Measurements from ENCODE around the gene IL17D. TPM values are rescaled to one million over a fixed set of nuclear protein-coding genes. Genes with fewer than 3 reads are reported as not detected.

IL17D gene
- total RNA-seq, 4 donors from 2014 or later: 1.7 to 21.4 (median 5.3) TPM

DNA sequence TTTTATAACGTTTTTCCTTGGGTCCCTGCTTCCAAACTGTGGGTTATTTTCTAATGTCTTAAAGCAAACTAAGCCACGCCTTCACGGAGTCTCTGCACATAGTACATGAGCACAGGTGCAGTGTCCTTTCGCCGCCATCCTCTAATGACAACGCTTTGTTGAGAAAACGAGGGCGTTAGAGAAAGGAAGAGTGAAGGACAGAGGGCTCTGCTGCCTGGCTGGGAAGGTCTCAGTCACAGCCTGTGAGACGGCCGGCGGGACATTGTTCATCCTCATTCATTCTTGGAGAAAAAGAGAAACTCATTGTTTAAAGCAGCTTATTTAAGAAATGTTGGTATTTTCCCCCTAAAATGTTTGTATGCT lies 9.5 kb downstream of the IL17D start:
- 16 to 24% methylated on average over 11 of the region's 11 CpGs for WGBS, 2 donors
- Histone ChIP-seq H3K9me3 (no peaks in the 10 kb centered on the region), H3K36me3 (no peaks in the 10 kb centered on the region), H3K27ac (peak overlapping the region in 2 of 4 donors; percentile 51 to 86), H3K4me3 (peak overlapping the region in 2 of 4 donors; percentile 19 to 43), H3K27me3 (no peaks in the 10 kb centered on the region), H3K4me1 (peaks cover 0 to 44% (median 7%) of the 10 kb centered on the region in 4 donors)
- TF ChIP-seq EP300 (IDR thresholded peaks at IDR 0.05) (no peak), POLR2A (IDR thresholded peaks at IDR 0.05) (no peak)
- TF ChIP-seq, protein P1, sequence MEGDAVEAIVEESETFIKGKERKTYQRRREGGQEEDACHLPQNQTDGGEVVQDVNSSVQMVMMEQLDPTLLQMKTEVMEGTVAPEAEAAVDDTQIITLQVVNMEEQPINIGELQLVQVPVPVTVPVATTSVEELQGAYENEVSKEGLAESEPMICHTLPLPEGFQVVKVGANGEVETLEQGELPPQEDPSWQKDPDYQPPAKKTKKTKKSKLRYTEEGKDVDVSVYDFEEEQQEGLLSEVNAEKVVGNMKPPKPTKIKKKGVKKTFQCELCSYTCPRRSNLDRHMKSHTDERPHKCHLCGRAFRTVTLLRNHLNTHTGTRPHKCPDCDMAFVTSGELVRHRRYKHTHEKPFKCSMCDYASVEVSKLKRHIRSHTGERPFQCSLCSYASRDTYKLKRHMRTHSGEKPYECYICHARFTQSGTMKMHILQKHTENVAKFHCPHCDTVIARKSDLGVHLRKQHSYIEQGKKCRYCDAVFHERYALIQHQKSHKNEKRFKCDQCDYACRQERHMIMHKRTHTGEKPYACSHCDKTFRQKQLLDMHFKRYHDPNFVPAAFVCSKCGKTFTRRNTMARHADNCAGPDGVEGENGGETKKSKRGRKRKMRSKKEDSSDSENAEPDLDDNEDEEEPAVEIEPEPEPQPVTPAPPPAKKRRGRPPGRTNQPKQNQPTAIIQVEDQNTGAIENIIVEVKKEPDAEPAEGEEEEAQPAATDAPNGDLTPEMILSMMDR (IDR thresholded peaks at IDR 0.05): no peak
- no peak for DNase-seq (ENCODE audit: low spot score in 2 of 2)

DNA sequence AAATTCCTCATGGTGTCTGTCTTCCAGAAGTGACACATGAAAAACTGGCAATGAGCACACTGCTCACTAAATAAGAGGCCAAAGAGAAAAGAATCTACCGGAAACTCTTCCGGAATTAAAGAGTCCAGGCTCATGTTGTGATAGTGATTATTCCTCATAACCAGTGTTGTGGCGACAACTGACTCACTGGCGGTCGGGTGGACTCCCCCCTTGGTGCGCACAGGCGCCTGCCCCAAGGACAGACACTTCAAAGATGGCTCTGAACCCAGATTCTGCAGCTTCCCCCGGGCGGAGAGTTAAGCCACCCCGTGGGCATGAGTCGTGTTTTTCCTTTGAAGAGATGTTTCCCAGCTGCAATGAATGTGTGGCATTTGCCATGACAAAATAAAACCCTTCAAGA lies 10.3 kb downstream of the IL17D start:
- Histone ChIP-seq H3K27ac (peak overlapping the region in 3 of 4 donors; percentile 20 to 86 (median 73)), H3K36me3 (no peaks in the 10 kb centered on the region), H3K4me1 (peaks cover 0 to 44% (median 7%) of the 10 kb centered on the region in 4 donors), H3K4me3 (no peak overlapping the region), H3K9me3 (no peaks in the 10 kb centered on the region), H3K27me3 (no peaks in the 10 kb centered on the region)
- WGBS, 2 donors: 38 to 47% methylated on average over 11 of the region's 11 CpGs
- no peak for TF ChIP-seq POLR2A (IDR thresholded peaks at IDR 0.05)
- TF ChIP-seq EP300 (IDR thresholded peaks at IDR 0.05): no peak
- TF ChIP-seq, protein P1 (IDR thresholded peaks at IDR 0.05): no peak
- DNase-seq (ENCODE audit: low spot score in 2 of 2): no peak

DNA sequence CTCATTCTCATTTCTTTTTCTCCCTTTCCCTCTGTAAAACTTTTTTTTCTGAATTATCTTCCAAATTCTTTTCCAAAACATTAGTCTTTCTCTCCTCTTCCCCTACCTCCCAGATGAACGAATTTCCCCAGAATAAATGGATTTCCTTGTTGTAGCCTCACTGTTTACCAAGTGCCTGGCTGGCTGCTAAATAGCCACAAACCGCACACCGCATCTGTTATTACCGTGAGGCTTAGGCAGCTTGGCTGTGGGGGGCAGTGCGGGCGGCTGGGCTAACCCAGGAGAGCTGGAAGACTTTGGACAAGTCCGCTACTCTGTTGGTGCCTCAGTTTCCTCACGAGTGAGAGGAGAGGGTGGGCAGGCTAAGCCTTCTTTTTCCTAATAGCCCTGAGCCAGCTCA lies 10.7 kb downstream of the IL17D start:
- no peaks in the 10 kb centered on the region for H3K9me3 ChIP-seq
- H3K4me1 ChIP-seq: peaks cover 0 to 43% (median 7%) of the 10 kb centered on the region in 4 donors
- H3K36me3 ChIP-seq: no peaks in the 10 kb centered on the region
- no peak for DNase-seq (ENCODE audit: low spot score in 2 of 2)
- no peak for TF ChIP-seq POLR2A (IDR thresholded peaks at IDR 0.05)
- TF ChIP-seq, protein P1 (IDR thresholded peaks at IDR 0.05): no peak
- peak overlapping the region; percentile 16 to 86 (median 64) for H3K27ac ChIP-seq
- 39 to 45% methylated on average over 8 of the region's 8 CpGs for WGBS, 2 donors
- H3K4me3 ChIP-seq: no peak overlapping the region
- H3K27me3 ChIP-seq: no peaks in the 10 kb centered on the region

DNA sequence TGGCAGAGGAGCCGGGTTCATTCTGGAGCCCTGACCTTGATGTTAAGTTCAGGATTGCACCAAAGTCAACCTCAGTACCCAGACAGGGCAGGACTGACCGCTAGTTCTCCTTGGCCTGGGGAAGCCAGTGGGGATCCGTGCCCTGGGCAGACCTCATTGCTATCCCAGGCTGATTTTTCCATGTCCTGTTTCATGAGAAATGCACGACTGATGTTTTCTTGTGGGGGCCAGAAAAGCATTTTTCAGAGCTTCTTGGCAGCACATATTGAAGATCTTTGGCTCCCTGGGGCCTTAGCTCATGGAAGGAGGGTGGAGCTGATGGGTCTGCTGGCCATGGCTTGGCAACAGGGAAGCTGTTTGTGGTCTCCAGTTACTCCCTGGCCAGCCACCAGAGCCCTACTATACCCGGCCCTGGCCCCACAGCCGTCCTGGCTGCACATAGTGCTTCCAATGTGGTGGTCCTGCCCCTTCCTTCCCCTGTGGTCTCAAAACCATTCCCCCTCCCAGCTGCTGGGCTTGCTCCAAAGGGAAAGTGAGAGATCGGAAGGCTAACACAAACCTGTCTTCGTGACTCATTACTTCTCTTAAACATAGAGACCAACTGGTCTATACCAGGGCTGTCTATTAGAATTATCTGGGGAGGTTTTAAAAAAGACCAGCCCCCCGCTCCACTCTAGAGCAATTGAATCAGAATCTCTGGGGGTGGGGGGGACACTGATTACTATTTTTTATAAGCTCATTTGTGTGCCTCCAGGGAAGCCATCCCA lies 11.2 kb downstream of the IL17D start:
- TF ChIP-seq EP300 (IDR thresholded peaks at IDR 0.05) (peak in 1 of 2 donors; percentile 86), POLR2A (IDR thresholded peaks at IDR 0.05) (no peak)
- H3K4me3 ChIP-seq: peak overlapping the region in 2 of 4 donors; percentile 1 to 21
- WGBS, 2 donors: 42 to 55% methylated on average over 9 of the region's 9 CpGs
- H3K9me3 ChIP-seq: no peaks in the 10 kb centered on the region
- H3K27me3 ChIP-seq: peaks cover 0 to 2% of the 10 kb centered on the region in 2 donors
- no peaks in the 10 kb centered on the region for H3K36me3 ChIP-seq
- DNase-seq (ENCODE audit: low spot score in 2 of 2): peak; percentile 59 to 74
- H3K4me1 ChIP-seq: peaks cover 0 to 37% (median 7%) of the 10 kb centered on the region in 4 donors
- H3K27ac ChIP-seq: peak overlapping the region; percentile 16 to 86 (median 64)

DNA sequence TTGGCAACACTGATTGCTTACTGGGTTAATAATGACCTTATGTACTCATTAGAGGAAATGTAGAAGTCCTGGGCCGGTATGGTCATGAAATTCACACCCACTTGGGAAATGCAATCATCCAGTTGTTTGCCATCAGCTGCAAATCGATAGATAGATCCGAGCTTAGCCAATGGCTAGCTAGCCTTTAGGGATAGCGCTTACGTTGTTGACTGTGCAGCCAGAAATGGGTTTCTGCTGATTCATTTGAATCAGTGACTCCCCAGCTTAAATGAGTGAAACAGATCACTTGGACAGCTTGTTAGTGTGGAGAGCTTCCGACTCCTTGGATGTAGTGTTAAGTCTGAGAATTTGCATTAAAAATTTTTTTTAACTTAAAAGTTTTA lies 11.8 kb downstream of the IL17D start:
- H3K4me3 ChIP-seq: no peak overlapping the region
- DNase-seq (ENCODE audit: low spot score in 2 of 2): no peak
- no peaks in the 10 kb centered on the region for H3K36me3 ChIP-seq
- TF ChIP-seq POLR2A (IDR thresholded peaks at IDR 0.05): no peak
- no peak for TF ChIP-seq EP300 (IDR thresholded peaks at IDR 0.05)
- TF ChIP-seq, protein P1 (IDR thresholded peaks at IDR 0.05): no peak
- H3K4me1 ChIP-seq: peaks cover 0 to 34% (median 7%) of the 10 kb centered on the region in 4 donors
- H3K9me3 ChIP-seq: no peaks in the 10 kb centered on the region
- peaks cover 0 to 7% of the 10 kb centered on the region in 2 donors for H3K27me3 ChIP-seq
- WGBS, 2 donors: 71 to 79% methylated on average over 6 of the region's 6 CpGs
- peak overlapping the region in 1 of 4 donors; percentile 86 for H3K27ac ChIP-seq

Measured in tibial nerve (tissue), 4 donors.